K562 (cell line): ENCODE measurements around the gene EHBP1L1. TPM values are rescaled to one million over a fixed set of nuclear protein-coding genes. Genes with fewer than 3 reads are reported as not detected.

Experiments
- ATF7 ChIP-seq: fragments of 450-650 bp; IDR thresholded peaks from 2 replicates; pipeline ENCODE4 v1.7.1; 2014; ENCODE audit warnings: mild to moderate bottlenecking, moderate library complexity
- CC2D1A ChIP-seq: fragments of 450-650 bp; IDR thresholded peaks from 2 replicates; pipeline ENCODE4 v1.6.1; 2017; ENCODE audit warnings: mild to moderate bottlenecking
- COPS2 ChIP-seq: fragments of 450-650 bp; conservative IDR thresholded peaks from 2 replicates; pipeline ENCODE4 v1.6.1; 2016; ENCODE audit warnings: mild to moderate bottlenecking, moderate library complexity
- ERF ChIP-seq: fragments of 450-650 bp; formaldehyde crosslinking; IDR thresholded peaks from 2 replicates; pipeline ENCODE4 v1.4.0; 2020; ENCODE audit warnings: mild to moderate bottlenecking, mixed read lengths
- HIVEP1 ChIP-seq: fragments of 250-450 bp; sonication (Bioruptor Pico); IDR thresholded peaks from 2 replicates; pipeline ENCODE4 v1.4.0; 2020; ENCODE audit warnings: mild to moderate bottlenecking
- JUND ChIP-seq, 2 experiments: IDR thresholded peaks; 2 replicates in 1 of 2; 3 replicates in 1 of 2; pipeline ENCODE4 v1.6.1; 2011; ENCODE audit warnings: borderline replicate concordance in 2 of 2, low read depth in 2 of 2, low read length in 2 of 2, improper control_type of control experiment in 1 of 2, missing biosample characterization in 1 of 2, missing genetic modification characterization in 1 of 2, missing genetic modification reagents in 1 of 2
- NEUROD1 ChIP-seq: fragments of 150-350 bp; IDR thresholded peaks from 2 replicates; pipeline ENCODE4 v1.6.1; 2014; ENCODE audit warnings: borderline replicate concordance, low read length, low read depth; ENCODE audit not compliant: partially characterized antibody
- NFE2 ChIP-seq: IDR thresholded peaks from 2 replicates; pipeline ENCODE4 v1.6.1; 2014; ENCODE audit warnings: antibody characterized with exemption, low read depth
- PATZ1 ChIP-seq: fragments of 250-450 bp; sonication (Bioruptor Pico); IDR thresholded peaks from 2 replicates; pipeline ENCODE4 v1.5.0; 2020; ENCODE audit warnings: mild to moderate bottlenecking, borderline replicate concordance
- PTRF ChIP-seq: fragments of 450-650 bp; IDR thresholded peaks from 2 replicates; pipeline ENCODE4 v1.6.1; 2016; ENCODE audit warnings: mild to moderate bottlenecking, missing genetic modification characterization, missing compliant biosample characterization
- SAP30 ChIP-seq: fragments of 200-600 bp; sonication (generic); IDR thresholded peaks from 2 replicates; pipeline ENCODE4 v1.6.1; 2012; ENCODE audit warnings: borderline replicate concordance, low read depth, mild to moderate bottlenecking, moderate library complexity, low read length, control low read depth, inconsistent platforms; ENCODE audit not compliant: insufficient read depth, poor library complexity, severe bottlenecking
- SIRT6 ChIP-seq: IDR thresholded peaks from one replicate; pipeline ENCODE4 v1.6.1; 2012; ENCODE audit warnings: low read depth, mild to moderate bottlenecking, control low read depth, inconsistent platforms, low read length, moderate library complexity
- SMC3 ChIP-seq: conservative IDR thresholded peaks from 2 replicates; pipeline ENCODE4 v1.6.1; 2011; ENCODE audit warnings: low read depth, low read length, improper control_type of control experiment; ENCODE audit not compliant: insufficient read depth
- TSC22D4 ChIP-seq: fragments of 450-650 bp; IDR thresholded peaks from 2 replicates; pipeline ENCODE4 v1.6.1; 2016; ENCODE audit warnings: missing genetic modification characterization, missing biosample characterization, control low read depth
- ZNF146 ChIP-seq: IDR thresholded peaks from one replicate; pipeline ENCODE4 v1.6.1; 2018; ENCODE audit warnings: missing compliant biosample characterization; ENCODE audit not compliant: unreplicated experiment
- ZNF253 ChIP-seq: fragments of 250-450 bp; sonication (Bioruptor Pico); conservative IDR thresholded peaks from 2 replicates; pipeline ENCODE4 v1.6.1; 2021; ENCODE audit warnings: mild to moderate bottlenecking
- ZNF398 ChIP-seq: fragments of 250-450 bp; sonication (Bioruptor Pico); IDR thresholded peaks from 2 replicates; pipeline ENCODE4 v1.8.0; 2021; ENCODE audit warnings: moderate library complexity, mild to moderate bottlenecking, inconsistent platforms
- ZNF436 ChIP-seq: fragments of 250-450, 450-650 bp; sonication (Bioruptor Pico); formaldehyde crosslinking; IDR thresholded peaks from 2 replicates; pipeline ENCODE4 v1.7.0; 2020; ENCODE audit warnings: mild to moderate bottlenecking
- ZNF766 ChIP-seq: fragments of 200-800 bp; sonication (Bioruptor generic); conservative IDR thresholded peaks from 2 replicates; pipeline ENCODE4 v1.6.1; 2016; ENCODE audit warnings: missing genetic modification characterization, missing compliant biosample characterization
- polyA plus RNA-seq, 8 experiments: library from polyadenylated mRNA; depleted of rRNA in 4 of 8; stranded (reverse) in 5 of 8; unstranded in 3 of 8; fragments of >200 nt; fragmentation: Nextera tagmentation in 2 of 8; fragmentation: Illumina TruSeq in 1 of 8; extraction: Ambion mirVana in 2 of 8; extraction: Trizol in 1 of 8; gene quantifications; 2 replicates each; pipeline versions ENCODE4 v1.2.1 to v1.2.3, GENCODE V29; 2011 to 2014; ENCODE audit warnings: inconsistent platforms in 1 of 8, missing spikeins in 1 of 8
- total RNA-seq, 7 experiments: library from RNA; depleted of rRNA in 6 of 7; stranded (reverse); fragments of >200 nt in 6 of 7; fragmentation: Illumina TruSeq in 2 of 7; extraction: Trizol in 2 of 7; gene quantifications; 2 replicates each; pipeline versions ENCODE4 v1.2.1 to v1.2.3, GENCODE V29; 2011 to 2021; ENCODE audit warnings: low replicate concordance in 1 of 7
- TF ChIP-seq, protein P1 (sequence below): fragments of 250-450 bp; sonication (Bioruptor Pico); IDR thresholded peaks from 2 replicates; pipeline ENCODE4 v1.5.1; 2021; ENCODE audit warnings: mild to moderate bottlenecking

Gene EHBP1L1
- total and polyA plus RNA-seq, 9 of the 15 experiments (the other 6 are each of a cell fraction or from before 2014, with no cell fraction given): 0.03 to 87.1 (median 26.3) TPM

GRCh38 chr11:65540290-65541092 is 35.4 kb upstream of the EHBP1L1 start (continued):
- peak; percentile 90 for TF ChIP-seq SAP30
- TF ChIP-seq ERF: peak; percentile 79; the same call in 1 of the 2 replicates
- TF ChIP-seq TSC22D4 (tag): no peak
- no peak for TF ChIP-seq ZNF398 (CRISPR knock-in tag)
- no peak for TF ChIP-seq PATZ1 (CRISPR knock-in tag)
- peak; percentile 22; the same call in 1 of the 2 replicates for TF ChIP-seq JUND (IDR thresholded peaks at IDR 0.05; ENCODE audit: borderline replicate concordance, low read depth, low read length)
- peak; percentile 29; the same call in 1 of the 3 replicates for TF ChIP-seq JUND (tag; IDR thresholded peaks at IDR 0.05; ENCODE audit: borderline replicate concordance, low read depth, low read length)
- TF ChIP-seq ZNF253 (CRISPR knock-in tag): no peak
- TF ChIP-seq HIVEP1 (CRISPR knock-in tag): 0 out of 2 replicates have a peak, but pooled peaks have one; percentile 72
- peak; percentile 10; the same call in 1 of the 2 replicates for TF ChIP-seq NFE2
- TF ChIP-seq, protein P1, sequence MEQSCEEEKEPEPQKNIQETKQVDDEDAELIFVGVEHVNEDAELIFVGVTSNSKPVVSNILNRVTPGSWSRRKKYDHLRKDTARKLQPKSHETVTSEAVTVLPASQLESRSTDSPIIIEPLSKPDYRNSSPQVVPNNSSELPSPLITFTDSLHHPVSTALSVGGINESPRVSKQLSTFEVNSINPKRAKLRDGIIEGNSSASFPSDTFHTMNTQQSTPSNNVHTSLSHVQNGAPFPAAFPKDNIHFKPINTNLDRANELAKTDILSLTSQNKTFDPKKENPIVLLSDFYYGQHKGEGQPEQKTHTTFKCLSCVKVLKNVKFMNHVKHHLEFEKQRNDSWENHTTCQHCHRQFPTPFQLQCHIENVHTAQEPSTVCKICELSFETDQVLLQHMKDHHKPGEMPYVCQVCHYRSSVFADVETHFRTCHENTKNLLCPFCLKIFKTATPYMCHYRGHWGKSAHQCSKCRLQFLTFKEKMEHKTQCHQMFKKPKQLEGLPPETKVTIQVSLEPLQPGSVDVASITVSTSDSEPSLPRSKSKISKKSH (CRISPR knock-in tag): no peak
- TF ChIP-seq CC2D1A: peak; percentile 88
- TF ChIP-seq ZNF436: no peak
- no peak for TF ChIP-seq ZNF766
- TF ChIP-seq SMC3: peak; percentile 83
- no peak for TF ChIP-seq COPS2
- peak; percentile 48 for TF ChIP-seq NEUROD1
- 0 out of 2 replicates have a peak, but pooled peaks have one; percentile 62 for TF ChIP-seq ATF7
- no peak for TF ChIP-seq PTRF (tag)
- TF ChIP-seq ZNF146 (CRISPR knock-in tag): no peak
- no peak for TF ChIP-seq SIRT6
